ENCODE data around the gene CASQ1. TPM values are rescaled to one million over a fixed set of nuclear protein-coding genes. Genes with fewer than 3 reads are reported as not detected.

Gene CASQ1
- total and polyA plus RNA-seq, 2 of the 13 experiments (the other 11 are each of a cell fraction or from before 2014, with no cell fraction given): 0.09 to 0.20 TPM

GRCh38 chr1:160154790-160155189 lies 35.6 kb upstream of the CASQ1 start:
- H2AFZ ChIP-seq (ENCODE audit: low read length): no peak overlapping the region
- no peaks in the 10 kb centered on the region for H3K9me3 ChIP-seq (ENCODE audit: low read length)
- CTCF ChIA-PET (ENCODE audit: low intra/inter-chr PET ratio, low total read pairs): no interaction called here
- no peak overlapping the region for H3K4me2 ChIP-seq (ENCODE audit: low read depth, low read length)
- WGBS (ENCODE audit: low lambda C conversion rate): 37% methylated on average over 3 of the region's 3 CpGs
- H3K4me3 ChIP-seq (replicated peaks in 1 of 3; ENCODE audit: insufficient read depth in 1 of 3, low read depth in 2 of 3, low read length in 3 of 3): no peak overlapping the region
- no peaks in the 10 kb centered on the region for H3K36me3 ChIP-seq (replicated peaks in 1 of 2; ENCODE audit: control insufficient read depth in 1 of 2, insufficient read depth in 2 of 2, low read length in 2 of 2)
- ATAC-seq: no peak
- no peaks in the 10 kb centered on the region for H3K79me2 ChIP-seq (ENCODE audit: insufficient read depth, low read length)
- intact Hi-C loops (cut with micrococcal nuclease; ENCODE audit: unreplicated experiment): no loop called here
- in situ Hi-C loops (cut with HindIII; ENCODE audit: extremely low pct_ligation_motif_present, low pct_unique_long_range_greater_than_20kb): no loop called here
- H3K4me1 ChIP-seq (ENCODE audit: insufficient read depth, low read length): 0 out of 2 replicates have a peak, but pooled peaks cover 21% of the 10 kb centered on the region
- POLR2A ChIA-PET: no interaction called here
- H3K9ac ChIP-seq (ENCODE audit: insufficient read depth, low read depth, low read length): no peak overlapping the region
- no TSS peak for BruUV-seq (replicated peaks)
- H4K20me1 ChIP-seq (ENCODE audit: insufficient read depth, low read length): no peaks in the 10 kb centered on the region
- no peak overlapping the region for H3K27ac ChIP-seq (ENCODE audit: extremely low read length, insufficient read depth, low read length)
- no peak for DNase-seq (ENCODE audit: low spot score)
- H3K27me3 ChIP-seq (ENCODE audit: control insufficient read depth in 1 of 2, insufficient read depth in 2 of 2, low read length in 2 of 2): no peaks in the 10 kb centered on the region; a peak in 2 of 5 replicates
- no peak for FAIRE-seq
- TF ChIP-seq NFAT5 (CRISPR knock-in tag; IDR thresholded peaks at IDR 0.05) (no peak), ZNF180 (CRISPR knock-in tag; IDR thresholded peaks at IDR 0.05; ENCODE audit: borderline replicate concordance, low read depth) (no peak), ZNF12 (CRISPR knock-in tag; IDR thresholded peaks at IDR 0.05) (no peak), ZNF326 (CRISPR knock-in tag; IDR thresholded peaks at IDR 0.05; ENCODE audit: borderline replicate concordance) (no peak), ZNF234 (CRISPR knock-in tag; conservative IDR thresholded peaks at IDR 0.05) (no peak), ZNF773 (CRISPR knock-in tag; IDR thresholded peaks at IDR 0.05; ENCODE audit: borderline replicate concordance) (no peak), ZNF496 (CRISPR knock-in tag; IDR thresholded peaks at IDR 0.05; ENCODE audit: insufficient replicate concordance) (no peak), ZFAT (CRISPR knock-in tag; conservative IDR thresholded peaks at IDR 0.05) (no peak), ZGPAT (CRISPR knock-in tag; IDR thresholded peaks at IDR 0.05) (no peak), ZBTB33 (CRISPR knock-in tag; IDR thresholded peaks at IDR 0.05) (no peak), ZFY (CRISPR knock-in tag; IDR thresholded peaks at IDR 0.05) (no peak), ZIK1 (CRISPR knock-in tag; IDR thresholded peaks at IDR 0.05; ENCODE audit: borderline replicate concordance, low read depth) (no peak), SATB2 (CRISPR knock-in tag; IDR thresholded peaks at IDR 0.05) (no peak), TBX2 (CRISPR knock-in tag; IDR thresholded peaks at IDR 0.05; ENCODE audit: borderline replicate concordance) (no peak), SP140L (CRISPR knock-in tag; IDR thresholded peaks at IDR 0.05; ENCODE audit: borderline replicate concordance) (no peak), ZNF7 (CRISPR knock-in tag; IDR thresholded peaks at IDR 0.05) (no peak), ZNF580 (CRISPR knock-in tag; IDR thresholded peaks at IDR 0.05; ENCODE audit: borderline replicate concordance, low read depth) (no peak), ZBTB42 (CRISPR knock-in tag; IDR thresholded peaks at IDR 0.05) (no peak)

All from HepG2 (cell line).